CD4-positive, alpha-beta T cell treated with Interleukin-4 for 4 hours (primary cell): ENCODE measurements around the gene DRD1.

Source experiments
- DNase-seq: peaks from one replicate; pipeline ENCODE4 v3.0.0-alpha.2; 2020

The DRD1 gene

GRCh38 chr5:175444060-175444904, at the start of gene DRD1:
Gene DRD1, minus strand, starts transcription at chr5:175444182. Its CDS starts 1,083 bp downstream, at chr5:175443099.
- DNase-seq = peak; percentile 11

- DNase-seq = no peak
Observed at GRCh38 chr5:175493726-175494125, 49.7 kb upstream of the DRD1 start.

DNA sequence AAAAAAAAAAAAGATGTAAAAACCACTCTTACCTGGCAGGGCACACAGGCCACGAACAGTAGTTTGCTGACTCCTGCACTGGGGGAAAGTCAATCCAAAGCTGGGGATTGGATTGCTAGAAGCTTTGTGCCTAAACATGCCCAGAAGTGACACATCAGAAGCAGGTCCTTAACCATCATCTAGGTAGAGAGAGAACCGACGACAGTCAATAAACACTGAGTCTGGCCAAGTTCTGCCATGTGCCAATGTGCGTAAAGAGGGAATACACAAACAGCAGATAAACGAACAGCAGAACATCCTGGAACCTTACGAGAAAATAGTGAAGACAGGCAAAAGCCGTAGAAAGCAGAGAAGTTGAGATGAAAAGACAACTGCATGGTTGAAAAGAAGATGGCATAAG, 49.3 kb upstream of the DRD1 start:
- no peak for DNase-seq

- DNase-seq = no peak
Observed at GRCh38 chr5:175491223-175491622, 47.2 kb upstream of the DRD1 start.

GRCh38 chr5:175489693-175490443, 45.9 kb upstream of the DRD1 start:
- no peak for DNase-seq

GRCh38 chr5:175487514-175488222, 43.7 kb upstream of the DRD1 start:
- DNase-seq = no peak

GRCh38 chr5:175485631-175486030, 41.6 kb upstream of the DRD1 start:
- DNase-seq = no peak

DNA sequence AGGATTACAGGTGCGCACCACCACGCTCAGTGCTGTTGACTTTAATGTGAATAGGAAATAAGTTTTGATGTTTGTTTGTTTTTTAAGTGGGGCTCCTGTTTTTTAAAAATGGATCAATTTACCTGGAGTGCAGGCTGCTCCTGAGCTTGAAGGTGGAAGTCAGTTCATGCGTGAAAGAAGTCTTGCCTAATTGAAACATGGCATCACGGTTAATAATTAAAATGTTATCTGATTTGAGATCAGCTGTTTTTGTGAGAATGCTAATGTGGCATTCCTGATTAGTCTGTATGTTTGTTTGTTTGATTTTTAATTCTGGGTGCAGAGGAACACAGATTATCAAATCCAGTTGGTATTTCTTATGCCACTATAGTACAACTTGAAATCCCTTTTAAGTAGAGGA, 40.8 kb upstream of the DRD1 start:
- DNase-seq = no peak

DNA sequence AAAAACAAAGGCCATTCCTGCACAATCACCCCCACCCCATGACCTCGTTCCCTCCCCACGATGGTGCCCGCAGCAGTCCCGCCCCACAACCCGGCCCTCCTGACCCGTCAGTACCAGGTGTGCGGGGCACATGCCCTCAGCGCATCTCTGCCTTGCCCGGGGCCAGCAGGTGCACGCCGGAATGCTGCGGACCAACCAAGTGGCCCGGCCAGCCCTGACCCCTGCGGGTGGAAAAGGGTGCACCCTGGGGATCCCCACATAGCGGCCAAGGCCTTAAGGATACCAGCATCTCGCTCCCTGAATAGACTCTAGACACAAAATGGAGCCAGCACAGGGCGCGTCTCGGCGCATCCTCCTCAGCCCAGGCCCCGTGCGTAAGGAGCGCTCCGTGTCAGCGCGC, 40.3 kb upstream of the DRD1 start:
- no peak for DNase-seq

GRCh38 chr5:175483337-175483736, 39.4 kb upstream of the DRD1 start:
- no peak for DNase-seq

DNA sequence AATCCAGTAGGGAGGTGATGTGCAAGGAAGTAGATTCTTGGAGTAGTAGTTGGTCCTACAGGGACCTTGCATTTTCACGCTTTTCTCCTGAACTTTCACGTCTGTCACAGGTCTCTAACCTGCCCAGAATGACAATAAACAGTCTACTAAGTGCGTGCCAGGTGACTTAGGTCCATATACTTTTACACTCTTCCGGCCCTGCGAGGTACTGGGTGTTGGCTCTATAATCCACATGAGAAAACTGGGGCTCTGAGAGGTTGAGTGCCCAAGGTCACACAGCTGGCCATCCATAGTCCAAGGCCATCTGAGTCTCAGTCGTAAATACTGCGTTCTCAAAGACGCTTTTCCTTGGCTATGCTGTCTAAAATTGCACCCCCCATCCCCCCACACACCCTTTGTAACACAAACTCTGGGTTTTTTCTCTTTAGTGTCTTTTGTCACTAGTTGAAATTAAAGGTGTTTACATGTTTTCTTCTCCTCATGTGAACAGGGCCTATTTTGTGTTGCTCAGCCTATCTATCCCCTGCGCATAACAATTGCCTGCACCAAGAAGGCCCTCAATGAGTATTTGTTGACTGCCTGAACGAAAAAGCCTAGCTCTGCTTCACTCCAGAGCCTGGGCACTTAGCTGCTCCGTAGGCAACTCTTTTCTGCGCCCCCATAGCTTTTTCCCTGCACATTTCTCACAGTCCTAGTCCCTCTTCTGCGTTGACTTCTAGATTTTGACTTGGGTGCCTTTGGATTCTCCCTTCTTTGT, 35.3 kb upstream of the DRD1 start:
- no peak for DNase-seq

DNA sequence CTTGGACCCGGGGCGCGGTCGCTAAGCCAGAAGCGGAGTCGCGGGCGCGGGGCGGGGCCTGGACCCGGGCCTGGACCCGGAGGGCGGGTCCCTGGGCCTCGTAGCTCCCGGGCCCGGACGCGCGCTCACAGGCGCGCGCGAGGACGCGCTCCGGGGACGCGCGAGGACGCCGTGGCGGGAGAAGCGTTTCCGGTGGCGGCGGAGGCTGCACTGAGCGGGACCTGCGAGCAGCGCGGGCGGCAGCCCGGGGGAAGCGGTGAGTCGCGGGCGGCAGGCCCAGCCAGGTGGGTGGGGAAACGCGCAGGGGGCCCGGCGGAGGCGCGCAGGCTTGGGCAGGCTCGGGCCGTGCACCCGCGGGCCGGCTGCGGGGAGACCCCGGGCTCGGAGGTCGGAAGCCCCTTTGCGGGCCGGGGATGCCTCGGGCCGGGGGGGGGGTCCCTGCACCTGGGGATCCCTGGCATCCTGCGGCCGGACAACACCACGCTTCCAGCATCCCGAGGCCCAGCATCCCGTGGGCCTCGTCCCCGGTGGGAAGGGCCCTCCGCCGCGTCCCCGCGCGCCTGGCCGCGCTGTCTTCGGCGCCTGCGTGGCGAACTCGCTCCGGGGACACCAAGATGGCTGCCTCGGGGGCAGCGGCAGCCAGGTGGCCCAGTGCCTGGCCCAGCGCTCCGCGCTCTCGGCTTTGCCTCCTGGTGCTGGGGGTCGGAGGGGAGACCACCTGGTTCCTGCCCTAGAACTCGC, 34.6 kb upstream of the DRD1 start, which contains the start of gene SFXN1:
Gene SFXN1 (plus strand): TSS at position 177 of the 741 bp plus-strand sequence. CDS start 13,544 bp downstream, outside the sequence.
- peak; percentile 57 for DNase-seq

GRCh38 chr5:175478008-175478383, 34.0 kb upstream of the DRD1 start:
- no peak for DNase-seq

GRCh38 chr5:175477440-175477839, 33.5 kb upstream of the DRD1 start:
- no peak for DNase-seq

GRCh38 chr5:175475248-175475647, 31.3 kb upstream of the DRD1 start:
- no peak for DNase-seq

GRCh38 chr5:175472378-175472777, 28.4 kb upstream of the DRD1 start:
- no peak for DNase-seq

GRCh38 chr5:175471628-175472027, 27.6 kb upstream of the DRD1 start:
- DNase-seq = no peak

DNA sequence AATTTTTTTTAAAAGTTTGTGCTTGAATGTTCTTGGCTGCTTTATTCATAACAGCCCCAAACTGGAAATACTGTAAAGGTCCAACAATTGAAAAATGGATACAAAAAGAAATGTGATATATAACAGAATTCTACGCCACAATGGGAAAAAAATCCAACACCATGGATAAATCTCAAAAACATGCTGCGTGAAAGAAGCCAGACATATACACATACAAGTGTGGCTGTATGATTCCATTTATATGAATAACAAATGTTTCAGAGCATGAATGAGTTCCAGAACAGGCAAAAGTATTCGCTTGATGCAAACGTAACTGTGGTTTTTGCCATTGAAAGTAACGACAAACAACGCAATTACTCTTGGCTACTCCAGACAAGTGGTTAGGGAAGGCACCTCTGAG, 27.2 kb upstream of the DRD1 start:
- no peak for DNase-seq

- DNase-seq = no peak
Observed at GRCh38 chr5:175470781-175471180, 26.8 kb upstream of the DRD1 start.

GRCh38 chr5:175469916-175470315, 25.9 kb upstream of the DRD1 start:
- no peak for DNase-seq

DNA sequence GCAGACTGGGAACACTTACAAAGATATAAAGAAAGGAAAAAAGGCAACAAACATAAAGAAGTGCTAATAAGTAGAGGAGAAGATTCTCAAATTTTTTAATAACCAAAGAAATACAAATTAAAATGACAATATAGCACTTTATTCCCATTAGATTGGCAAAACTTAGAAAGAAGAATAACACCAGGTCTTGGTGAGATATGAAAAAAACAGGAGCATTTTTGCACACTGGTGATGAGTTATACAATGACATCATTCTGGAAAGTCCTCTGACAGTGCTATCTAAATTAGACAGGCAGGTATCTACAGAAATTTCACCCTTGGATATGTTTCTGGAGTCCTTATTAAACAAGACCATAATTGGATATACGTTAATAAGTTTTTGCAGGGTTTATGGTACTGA, 24.9 kb upstream of the DRD1 start:
- no peak for DNase-seq
